SU-DHL-6 (cell line): ENCODE data around the gene C2orf80.

Source experiments
- H2AFZ ChIP-seq: fragments of 200-600 bp; sonication (generic); 2 replicates; pipeline ENCODE4 v1.6.1; 2014; ENCODE audit warnings: low read depth, mild to moderate bottlenecking, moderate library complexity, mixed read lengths, antibody characterized with exemption, low read length; ENCODE audit not compliant: severe bottlenecking
- H3F3A ChIP-seq: fragments of 200-600 bp; shearing (Covaris generic); 2 replicates; pipeline ENCODE4 v1.6.0; 2016; ENCODE audit warnings: antibody characterized with exemption, mild to moderate bottlenecking; ENCODE audit not compliant: insufficient read depth
- H3K27ac ChIP-seq: fragments of 200-600 bp; sonication (generic); 2 replicates; pipeline ENCODE4 v1.5.1; 2016; ENCODE audit warnings: low read depth, mild to moderate bottlenecking, low read length, moderate library complexity, mixed read lengths
- H3K27me3 ChIP-seq: fragments of 200-600 bp; sonication (generic), shearing (Covaris generic); 2 replicates; pipeline ENCODE4 v1.6.0; 2014; ENCODE audit warnings: mild to moderate bottlenecking, low read length
- H3K36me3 ChIP-seq: fragments of 200-600 bp; sonication (generic); 2 replicates; pipeline ENCODE4 v1.6.1; 2014; ENCODE audit warnings: mild to moderate bottlenecking, low read length, mixed read lengths
- H3K4me2 ChIP-seq: fragments of 300-600, 200-600 bp; shearing (Covaris generic), sonication (generic); 2 replicates; pipeline ENCODE4 v1.6.0; 2014; ENCODE audit warnings: low read length, low read depth, mild to moderate bottlenecking; ENCODE audit not compliant: poor library complexity, severe bottlenecking
- H3K4me3 ChIP-seq: fragments of 200-600 bp; sonication (generic); 2 replicates; pipeline ENCODE4 v1.5.1; 2014; ENCODE audit warnings: antibody characterized with exemption, low read length, mild to moderate bottlenecking, mixed read lengths; ENCODE audit not compliant: insufficient read depth, poor library complexity, severe bottlenecking
- H3K79me2 ChIP-seq: fragments of 200-600 bp; sonication (generic); 2 replicates; pipeline ENCODE4 v1.6.1; 2014; ENCODE audit warnings: mild to moderate bottlenecking, low read length, moderate library complexity; ENCODE audit not compliant: insufficient read depth
- H3K9ac ChIP-seq: fragments of 200-600 bp; sonication (generic); 2 replicates; pipeline ENCODE4 v1.7.0; 2014; ENCODE audit warnings: mild to moderate bottlenecking, low read length
- H3K9me2 ChIP-seq: fragments of 200-600 bp; sonication (generic); replicated peaks from 2 replicates; pipeline ENCODE4 v1.6.1; 2014; ENCODE audit warnings: low read length; ENCODE audit not compliant: insufficient read depth
- H3K9me3 ChIP-seq: fragments of 200-600 bp; sonication (generic); 2 replicates; pipeline ENCODE4 v1.6.1; 2014; ENCODE audit warnings: low read length, mixed read lengths; ENCODE audit not compliant: insufficient read depth
- H4K20me1 ChIP-seq: fragments of 200-600 bp; sonication (generic); 2 replicates; pipeline ENCODE4 v1.6.1; 2014; ENCODE audit warnings: low read depth, mild to moderate bottlenecking, antibody characterized with exemption, low read length, moderate library complexity, mixed read lengths
- EZH2phosphoT487 ChIP-seq: fragments of 200-600 bp; sonication (generic), shearing (Covaris generic); conservative IDR thresholded peaks from 2 replicates; pipeline ENCODE4 v1.6.1; 2018; ENCODE audit warnings: mild to moderate bottlenecking, antibody characterized with exemption, low read length, moderate library complexity, mixed read lengths
- TF ChIP-seq, protein P1 (sequence below): fragments of 200-600 bp; sonication (generic); IDR thresholded peaks from one replicate; pipeline ENCODE4 v1.5.1; 2017; ENCODE audit warnings: antibody characterized with exemption, mild to moderate bottlenecking, low read length, moderate library complexity; ENCODE audit not compliant: insufficient read depth, poor library complexity, severe bottlenecking

Gene C2orf80

DNA sequence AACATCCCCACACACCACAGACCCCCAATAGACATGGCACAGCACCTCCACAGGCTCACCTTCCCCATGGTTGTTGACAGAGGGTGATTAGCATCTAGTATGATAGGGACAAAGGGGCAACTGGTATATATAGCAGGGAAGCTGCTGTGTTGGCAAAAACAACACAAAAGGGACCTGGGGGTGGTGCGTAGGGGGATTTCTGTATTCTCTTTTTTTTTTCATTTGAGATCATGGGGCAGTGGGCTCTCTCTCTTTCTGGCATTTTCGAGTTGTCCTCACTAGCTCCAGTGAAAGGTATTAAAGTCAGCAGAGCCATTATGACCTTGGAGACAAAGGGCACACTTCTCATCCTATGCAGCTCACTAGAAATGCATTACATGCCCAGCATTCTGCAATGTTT, 26.3 kb downstream of the C2orf80 start, which contains the start of gene CRYGA:
CRYGA (minus strand) TSS at position 101 of the 400 bp plus-strand sequence; CDS start at position 68, 33 bp downstream.
- Histone ChIP-seq H3K79me2 (no peaks in the 10 kb centered on the region), H3K36me3 (no peaks in the 10 kb centered on the region), H3K9ac (no peak within 1 kb of the TSS), H4K20me1 (no peaks in the 10 kb centered on the region), H3K27me3 (no peaks in the 10 kb centered on the region), H3K27ac (no peak within 1 kb of the TSS), H3K9me3 (no peaks in the 10 kb centered on the region), H3K4me3 (no peak within 1 kb of the TSS), H3K9me2 (no peaks in the 10 kb centered on the region), H3F3A (no peaks in the 10 kb centered on the region), H2AFZ (no peak within 1 kb of the TSS), H3K4me2 (no peak within 1 kb of the TSS)
- no peak for TF ChIP-seq EZH2phosphoT487
- TF ChIP-seq, protein P1, sequence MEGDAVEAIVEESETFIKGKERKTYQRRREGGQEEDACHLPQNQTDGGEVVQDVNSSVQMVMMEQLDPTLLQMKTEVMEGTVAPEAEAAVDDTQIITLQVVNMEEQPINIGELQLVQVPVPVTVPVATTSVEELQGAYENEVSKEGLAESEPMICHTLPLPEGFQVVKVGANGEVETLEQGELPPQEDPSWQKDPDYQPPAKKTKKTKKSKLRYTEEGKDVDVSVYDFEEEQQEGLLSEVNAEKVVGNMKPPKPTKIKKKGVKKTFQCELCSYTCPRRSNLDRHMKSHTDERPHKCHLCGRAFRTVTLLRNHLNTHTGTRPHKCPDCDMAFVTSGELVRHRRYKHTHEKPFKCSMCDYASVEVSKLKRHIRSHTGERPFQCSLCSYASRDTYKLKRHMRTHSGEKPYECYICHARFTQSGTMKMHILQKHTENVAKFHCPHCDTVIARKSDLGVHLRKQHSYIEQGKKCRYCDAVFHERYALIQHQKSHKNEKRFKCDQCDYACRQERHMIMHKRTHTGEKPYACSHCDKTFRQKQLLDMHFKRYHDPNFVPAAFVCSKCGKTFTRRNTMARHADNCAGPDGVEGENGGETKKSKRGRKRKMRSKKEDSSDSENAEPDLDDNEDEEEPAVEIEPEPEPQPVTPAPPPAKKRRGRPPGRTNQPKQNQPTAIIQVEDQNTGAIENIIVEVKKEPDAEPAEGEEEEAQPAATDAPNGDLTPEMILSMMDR, result no peak

DNA sequence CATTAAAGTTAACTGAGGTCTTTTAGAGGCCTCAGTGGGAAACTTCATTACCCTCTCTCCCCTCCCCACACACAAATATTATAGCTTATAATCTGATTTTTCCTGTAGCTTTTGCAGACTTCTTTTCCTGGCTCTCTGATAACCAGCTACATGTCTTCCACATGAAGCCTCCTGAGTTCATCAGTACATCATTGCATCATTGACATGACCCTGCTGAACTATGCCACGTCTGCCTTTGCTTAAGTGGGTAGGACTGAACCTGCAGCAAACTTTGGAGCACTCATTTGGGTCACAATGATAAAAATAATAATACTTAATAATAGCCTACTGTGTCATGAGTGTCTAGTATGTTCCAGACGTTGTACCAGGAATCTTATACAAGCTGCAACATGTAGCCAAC, 33.4 kb downstream of the C2orf80 start:
- no peaks in the 10 kb centered on the region for H3K9me2 ChIP-seq

DNA sequence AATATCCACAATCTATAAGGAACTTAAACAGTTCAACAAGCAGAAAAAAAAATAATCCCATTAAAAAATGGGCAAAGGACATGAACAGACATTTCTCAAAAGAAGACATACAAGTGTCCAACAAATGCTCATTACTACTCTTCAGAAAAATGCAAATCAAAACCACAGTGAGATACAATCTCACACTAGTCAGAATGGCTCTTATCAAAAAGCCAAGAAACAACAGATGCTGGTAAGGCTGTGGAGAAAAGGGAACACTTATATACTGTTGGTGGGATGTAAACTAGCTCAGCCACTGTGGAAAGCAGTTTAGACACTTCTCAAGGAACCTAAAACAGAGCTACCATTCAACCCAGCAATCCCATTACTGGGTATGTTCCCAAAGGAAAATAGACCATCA, 36.7 kb downstream of the C2orf80 start:
- TF ChIP-seq, protein P1, result no peak
- TF ChIP-seq EZH2phosphoT487, result no peak

More for the DNA sequence above, 33.4 kb downstream of the C2orf80 start:
- no peaks in the 10 kb centered on the region for H3K9me3 ChIP-seq
- H3K9ac ChIP-seq, result no peak overlapping the region
- H3K27me3 ChIP-seq, result no peaks in the 10 kb centered on the region
- no peaks in the 10 kb centered on the region for H3F3A ChIP-seq
- no peaks in the 10 kb centered on the region for H4K20me1 ChIP-seq
- H3K36me3 ChIP-seq, result no peaks in the 10 kb centered on the region
- no peak overlapping the region for H3K4me3 ChIP-seq
- no peaks in the 10 kb centered on the region for H3K79me2 ChIP-seq
- no peak overlapping the region for H3K4me2 ChIP-seq
- no peak overlapping the region for H2AFZ ChIP-seq
- no peak for TF ChIP-seq EZH2phosphoT487
- TF ChIP-seq, protein P1, result no peak
- H3K27ac ChIP-seq, result no peak overlapping the region

More for the DNA sequence above, 36.7 kb downstream of the C2orf80 start:
- Histone ChIP-seq H3K4me2 (no peak overlapping the region), H3K79me2 (no peaks in the 10 kb centered on the region), H3K36me3 (no peaks in the 10 kb centered on the region), H3F3A (no peaks in the 10 kb centered on the region), H4K20me1 (no peaks in the 10 kb centered on the region), H3K9me3 (no peaks in the 10 kb centered on the region), H3K27ac (no peak overlapping the region), H3K9ac (no peak overlapping the region), H3K4me3 (no peak overlapping the region), H2AFZ (no peak overlapping the region), H3K27me3 (no peaks in the 10 kb centered on the region), H3K9me2 (no peaks in the 10 kb centered on the region)
